Jurkat, Clone E6-1 (cell line): ENCODE results near the gene RUSC2.
"Not testable (repeated sequence)": the region's sequence is repeated elsewhere in the genome, so short reads cannot be mapped to it uniquely, and the experiment has no call there.

Experiments
- DNase-seq: peaks from one replicate; pipeline ENCODE4 v3.0.0-alpha.2; 2011; ENCODE audit warnings: low read depth, low spot score
- H3K4me3 ChIP-seq: 2 replicates; pipeline ENCODE4 v1.5.1; 2011; ENCODE audit warnings: mild to moderate bottlenecking, low read length, control low read depth, moderate library complexity

The RUSC2 gene

DNA sequence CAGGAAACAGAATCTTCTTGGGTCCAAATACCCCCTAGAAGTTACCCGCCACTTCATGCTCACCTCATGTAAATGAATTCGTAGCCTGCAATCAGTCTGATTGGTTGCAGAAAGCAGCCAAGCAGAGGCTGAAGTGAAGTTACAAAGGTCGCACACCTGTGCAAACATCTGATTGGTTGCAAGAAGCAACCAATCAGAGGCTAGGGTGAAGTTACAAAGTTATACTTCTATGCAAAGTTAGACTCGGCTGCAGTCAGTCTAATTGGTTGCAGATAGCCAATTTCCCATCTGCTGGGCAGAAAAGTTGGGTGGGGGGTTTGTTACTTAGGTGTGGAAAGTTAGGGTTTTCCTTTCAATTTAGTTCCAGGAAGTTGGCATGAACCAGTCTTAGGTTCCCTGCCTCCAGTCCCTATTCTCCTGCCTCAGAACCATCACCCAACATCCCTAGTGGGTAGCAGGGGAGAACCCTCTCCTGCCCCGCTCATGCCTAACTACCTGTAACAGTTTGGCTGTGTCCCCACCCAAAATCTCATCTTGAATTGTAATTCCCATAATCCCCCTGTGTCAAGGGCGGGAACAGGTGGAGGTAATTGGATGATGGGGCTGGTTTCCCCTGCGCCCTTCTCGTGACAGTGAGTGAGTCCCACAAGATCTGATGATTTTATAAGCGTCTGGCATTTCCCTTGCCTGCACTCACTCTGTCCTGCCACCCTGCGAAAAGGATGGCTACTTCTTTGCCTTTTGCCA is 1.2 kb upstream of the RUSC2 start:
- peak overlapping the region; percentile 49 for H3K4me3 ChIP-seq
- DNase-seq, result no peak

DNA sequence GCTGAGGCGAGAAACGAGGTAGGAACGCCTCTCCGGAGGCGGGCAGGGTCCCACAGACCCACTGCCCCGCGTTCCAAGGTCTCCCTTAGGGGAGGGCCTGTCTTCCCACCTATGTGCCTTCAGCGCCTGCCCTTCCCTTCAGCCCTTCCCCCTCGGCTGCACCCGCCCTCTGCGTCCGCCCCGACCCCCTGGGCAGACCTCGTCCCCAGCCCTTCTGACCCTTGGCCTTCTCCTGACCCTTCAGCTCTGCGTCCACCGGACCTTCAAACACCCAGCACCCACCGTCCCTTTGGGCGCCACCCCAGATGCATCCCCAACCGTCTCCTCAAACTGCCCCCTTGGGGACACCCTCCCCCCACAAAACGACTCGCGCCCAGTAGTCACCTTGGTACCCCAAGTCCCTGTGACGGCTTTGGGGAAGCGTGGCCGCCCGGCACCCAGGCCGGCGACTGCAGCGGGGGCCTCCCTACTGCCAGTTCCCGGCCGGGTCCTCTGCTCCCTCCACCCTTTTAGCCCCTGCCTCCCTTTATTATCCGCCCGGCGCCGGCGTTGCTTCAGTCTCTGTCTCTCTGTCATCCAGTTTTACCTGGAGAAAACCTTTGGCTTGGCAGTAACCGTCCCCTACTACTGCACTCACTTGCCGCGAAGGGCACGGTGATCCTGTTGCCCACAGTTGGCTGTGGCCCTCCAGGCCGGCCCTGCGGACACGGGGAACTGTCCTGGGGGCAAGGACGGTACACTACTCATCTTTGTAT is 421 bp downstream of the RUSC2 start:
- no peak for DNase-seq
- peak overlapping the region; percentile 49 for H3K4me3 ChIP-seq

DNA sequence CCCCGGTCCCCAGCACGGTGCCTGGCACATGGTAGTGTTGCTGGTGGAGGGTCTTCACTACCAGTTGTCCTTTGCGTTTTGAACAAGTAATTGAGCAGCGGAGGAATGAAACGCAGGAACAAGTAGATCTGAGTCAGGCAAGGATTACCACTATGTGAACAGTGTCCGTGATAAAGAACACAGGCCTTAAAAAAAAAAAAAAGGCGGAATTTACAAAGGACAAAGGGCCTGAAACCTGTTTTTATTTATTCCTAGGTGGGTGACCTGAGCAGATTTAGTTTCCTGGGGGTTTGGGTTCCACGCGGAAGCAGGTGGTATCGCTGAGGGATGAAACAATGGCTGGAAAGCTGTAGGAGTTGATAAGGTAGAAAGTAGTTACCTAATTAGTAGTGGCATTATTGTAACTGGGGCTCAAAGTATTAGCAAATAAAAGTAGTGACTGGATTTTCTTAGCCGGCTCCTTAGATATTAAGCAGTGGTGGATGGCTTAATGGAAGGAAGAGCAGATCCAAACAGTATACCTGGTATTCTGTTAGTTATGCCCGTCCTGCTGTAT is 1.1 kb downstream of the RUSC2 start:
- H3K4me3 ChIP-seq, result no peak overlapping the region
- no peak for DNase-seq

DNA sequence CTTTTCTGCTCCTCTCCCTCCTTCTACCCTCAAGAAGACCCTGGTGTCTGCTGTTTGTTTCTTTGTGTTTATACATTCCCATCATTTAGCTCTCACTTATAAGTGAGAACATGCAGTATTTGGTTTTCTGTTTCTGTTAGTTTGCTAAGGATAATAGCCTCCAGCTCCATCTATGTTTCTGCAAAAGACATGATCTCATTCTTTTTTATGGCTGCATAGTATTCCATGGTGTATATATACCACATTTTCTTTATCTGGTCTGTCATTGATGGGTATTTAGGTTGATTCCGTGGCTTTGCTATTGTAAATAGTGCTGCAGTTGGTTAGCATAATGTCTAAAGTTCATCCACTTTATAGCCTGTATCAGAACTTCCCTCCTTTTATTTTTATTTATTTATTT is 3.2 kb downstream of the RUSC2 start:
- not testable (repeated sequence) for H3K4me3 ChIP-seq, DNase-seq

DNA sequence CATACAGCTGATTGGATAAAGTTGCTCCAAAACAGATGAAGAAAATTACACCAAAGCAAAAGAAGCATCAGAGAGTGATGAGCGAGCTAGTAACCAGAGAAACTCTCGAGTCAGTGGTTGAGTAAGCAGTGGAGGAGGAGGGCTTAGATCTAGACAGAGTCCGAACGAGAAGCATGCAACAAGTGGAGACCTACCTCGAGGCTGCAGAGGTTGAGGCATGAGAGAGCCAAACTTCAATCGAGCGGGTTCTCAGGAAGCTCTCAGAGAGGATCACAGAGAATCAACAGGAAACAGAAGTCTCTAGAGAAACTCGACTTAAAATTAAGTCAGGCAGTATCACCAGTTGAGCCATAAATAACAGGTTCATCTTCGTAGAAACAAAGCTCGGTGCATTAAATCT is 6.1 kb downstream of the RUSC2 start:
- H3K4me3 ChIP-seq, result no peak overlapping the region
- DNase-seq, result peak; percentile 58

DNA sequence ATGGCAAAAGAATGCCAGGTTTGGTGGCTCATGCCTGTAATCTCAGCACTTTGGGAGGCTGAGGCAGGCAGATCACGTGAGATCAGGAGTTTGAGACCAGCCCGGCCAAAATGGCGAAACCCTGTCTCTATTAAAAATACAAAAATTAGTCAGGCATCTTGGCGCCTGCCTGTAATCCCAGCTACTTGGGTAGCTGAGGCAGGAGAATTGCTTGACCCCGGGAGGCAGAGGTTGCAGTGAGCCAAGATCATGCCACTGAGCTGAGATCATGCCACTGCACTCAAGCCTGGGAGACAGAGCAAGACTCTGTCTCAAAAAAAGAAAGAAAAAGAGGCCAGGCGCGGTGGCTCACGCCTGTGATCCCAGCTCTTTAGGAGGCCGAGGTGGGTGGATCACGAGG is 8.3 kb downstream of the RUSC2 start:
- H3K4me3 ChIP-seq, DNase-seq: not testable (repeated sequence)

DNA sequence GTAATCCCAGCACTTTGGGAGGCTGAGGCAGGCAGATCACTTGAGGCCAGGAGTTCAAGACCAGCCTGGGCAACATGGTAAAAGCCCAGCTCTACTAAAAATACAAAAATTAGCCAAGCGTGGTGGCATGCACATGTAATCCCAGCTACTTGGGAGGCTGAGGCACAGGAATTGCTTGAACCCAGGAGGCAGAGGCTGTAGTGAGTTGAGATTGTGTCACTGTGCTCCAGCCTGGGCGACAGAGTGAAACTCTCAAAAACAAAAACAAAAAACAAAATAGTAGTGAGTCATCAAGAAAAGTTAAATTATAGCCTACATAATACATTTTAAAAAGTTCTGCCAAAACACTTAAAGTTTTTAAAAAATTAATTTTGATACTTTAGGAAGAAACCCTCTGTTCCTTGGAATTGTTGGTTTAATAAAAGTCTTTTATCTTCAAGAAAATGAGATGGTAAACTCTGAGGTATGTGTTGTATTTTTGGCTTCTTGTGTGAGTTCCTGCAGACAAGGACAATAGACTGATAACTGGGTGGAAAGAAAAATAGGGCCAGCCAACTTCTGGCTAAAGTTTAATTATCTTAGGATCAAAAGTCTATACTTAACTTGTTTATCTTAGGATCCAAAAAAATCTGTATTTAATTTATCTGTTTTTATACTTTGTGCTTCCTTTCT is 9.3 kb downstream of the RUSC2 start:
- no peak for DNase-seq
- no peak overlapping the region for H3K4me3 ChIP-seq

DNA sequence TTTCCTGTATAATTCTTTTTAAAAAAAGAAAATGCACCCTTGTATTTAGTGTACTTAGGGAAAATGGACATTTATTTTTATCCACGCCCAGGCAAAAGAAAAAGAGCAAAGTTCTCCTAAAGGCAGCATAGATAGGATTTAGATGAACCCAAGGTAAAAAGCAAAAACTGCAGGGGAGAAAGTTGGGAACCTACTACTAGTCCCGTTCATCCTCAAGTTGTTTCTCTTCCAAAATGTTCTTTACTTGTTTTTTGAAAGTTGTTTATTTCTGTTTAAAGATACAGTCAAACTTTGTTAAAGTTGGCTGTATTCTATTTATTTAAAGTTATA is 9.8 kb downstream of the RUSC2 start:
- no peak for DNase-seq
- H3K4me3 ChIP-seq, result no peak overlapping the region

DNA sequence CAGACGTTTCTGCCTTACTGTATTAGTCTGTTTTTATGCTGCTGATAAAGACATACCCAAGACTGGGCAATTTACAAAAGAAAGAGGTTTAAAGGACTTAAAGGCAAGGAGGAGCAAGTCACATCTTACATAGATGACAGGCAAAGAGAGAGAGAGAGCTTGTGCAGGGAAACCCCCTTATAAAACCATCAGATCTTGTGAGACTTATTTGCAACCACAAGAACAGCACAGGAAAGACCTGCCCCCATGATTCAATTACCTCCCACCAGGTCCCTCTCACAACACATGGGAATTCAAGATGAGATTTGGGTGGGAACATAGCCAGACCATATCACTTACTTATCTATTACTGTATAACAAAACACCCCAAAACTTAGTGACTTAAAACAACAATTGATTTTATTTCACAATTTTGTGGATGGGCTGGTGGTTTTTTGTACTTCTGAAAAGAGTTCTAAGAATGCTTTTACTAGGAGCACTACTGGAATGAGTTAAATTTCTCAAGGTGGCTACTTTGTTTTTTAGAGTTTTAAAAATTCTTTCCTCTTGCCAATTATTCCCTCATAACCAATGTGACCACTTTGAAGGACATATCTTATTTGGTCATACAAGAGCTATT is 10.3 kb downstream of the RUSC2 start:
- no peak overlapping the region for H3K4me3 ChIP-seq
- DNase-seq, result no peak

DNA sequence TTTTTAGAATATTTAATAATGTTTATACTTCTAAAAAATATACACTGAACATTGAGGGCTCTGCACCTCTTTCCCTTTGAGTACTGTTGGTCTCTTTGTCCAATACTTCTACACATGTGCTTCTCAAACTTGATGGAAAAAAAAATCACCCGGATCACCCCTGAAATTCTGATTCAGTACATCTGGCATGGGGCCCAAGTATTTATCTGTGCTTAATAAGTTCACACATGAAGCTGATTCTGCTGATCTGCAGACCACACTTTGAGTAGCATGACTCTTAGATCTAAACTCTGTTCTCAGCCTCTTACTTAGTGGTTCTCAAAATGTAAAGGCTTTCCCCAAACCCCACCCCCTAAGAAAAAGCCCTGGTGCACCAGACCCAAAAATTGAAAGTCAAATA is 12.0 kb downstream of the RUSC2 start:
- H3K4me3 ChIP-seq, result no peak overlapping the region
- DNase-seq, result no peak

DNA sequence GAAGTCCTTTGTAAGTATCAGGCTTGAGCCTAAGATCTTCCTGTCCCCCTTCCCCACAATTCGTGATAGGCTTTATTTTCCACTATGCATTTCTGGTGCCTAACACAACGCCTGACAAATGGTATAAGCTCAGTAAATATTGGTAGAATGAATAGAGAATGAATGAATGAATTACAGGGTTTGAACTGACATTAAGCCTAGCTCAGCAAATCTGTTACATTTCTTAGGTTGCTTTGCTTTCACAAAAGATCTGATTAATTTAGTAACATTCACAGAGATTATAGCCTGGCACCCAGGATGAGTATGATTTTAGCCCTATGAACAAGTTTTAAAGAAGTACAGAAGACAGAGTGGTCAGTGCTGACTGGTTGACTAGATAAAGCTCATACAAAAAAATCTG is 16.4 kb downstream of the RUSC2 start:
- H3K4me3 ChIP-seq, result no peak overlapping the region
- no peak for DNase-seq

DNA sequence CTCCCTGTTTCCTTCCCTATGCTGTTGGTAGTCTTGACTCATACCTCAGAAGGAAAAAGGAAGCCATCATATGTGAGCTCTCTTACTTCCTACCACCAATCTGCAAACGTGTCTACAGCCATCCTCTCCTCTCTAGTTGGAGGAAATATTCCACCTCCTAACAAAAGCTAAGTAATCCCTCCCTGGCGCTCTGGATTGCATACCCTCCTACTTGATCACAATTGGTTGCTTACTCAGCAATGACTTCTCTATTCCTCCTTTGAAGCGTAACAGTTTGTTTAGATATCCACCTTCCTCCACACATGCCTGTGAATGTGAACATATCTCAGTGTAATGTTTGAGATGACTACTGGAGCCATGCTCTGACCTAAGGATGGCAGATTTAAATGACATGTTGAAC is 18.2 kb downstream of the RUSC2 start:
- no peak for DNase-seq
- no peak overlapping the region for H3K4me3 ChIP-seq

DNA sequence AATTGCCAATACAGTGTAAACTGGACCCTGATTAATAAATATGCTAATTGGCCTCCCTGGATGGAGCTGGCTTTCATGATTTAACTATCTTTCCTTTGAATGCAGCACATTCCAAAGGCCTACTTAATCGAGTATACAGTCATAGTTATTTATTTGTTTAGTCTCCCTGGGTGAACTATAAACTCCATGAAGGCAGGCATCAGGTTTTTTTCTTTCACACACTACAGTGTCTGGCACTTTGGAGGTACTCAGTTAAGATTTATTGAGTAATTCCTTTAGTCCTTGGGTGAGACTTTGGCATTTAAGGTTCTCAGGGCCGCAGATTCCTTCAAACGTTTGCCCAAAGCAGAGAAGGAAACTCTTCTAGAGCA is 20.5 kb downstream of the RUSC2 start:
- no peak overlapping the region for H3K4me3 ChIP-seq
- DNase-seq, result no peak

DNA sequence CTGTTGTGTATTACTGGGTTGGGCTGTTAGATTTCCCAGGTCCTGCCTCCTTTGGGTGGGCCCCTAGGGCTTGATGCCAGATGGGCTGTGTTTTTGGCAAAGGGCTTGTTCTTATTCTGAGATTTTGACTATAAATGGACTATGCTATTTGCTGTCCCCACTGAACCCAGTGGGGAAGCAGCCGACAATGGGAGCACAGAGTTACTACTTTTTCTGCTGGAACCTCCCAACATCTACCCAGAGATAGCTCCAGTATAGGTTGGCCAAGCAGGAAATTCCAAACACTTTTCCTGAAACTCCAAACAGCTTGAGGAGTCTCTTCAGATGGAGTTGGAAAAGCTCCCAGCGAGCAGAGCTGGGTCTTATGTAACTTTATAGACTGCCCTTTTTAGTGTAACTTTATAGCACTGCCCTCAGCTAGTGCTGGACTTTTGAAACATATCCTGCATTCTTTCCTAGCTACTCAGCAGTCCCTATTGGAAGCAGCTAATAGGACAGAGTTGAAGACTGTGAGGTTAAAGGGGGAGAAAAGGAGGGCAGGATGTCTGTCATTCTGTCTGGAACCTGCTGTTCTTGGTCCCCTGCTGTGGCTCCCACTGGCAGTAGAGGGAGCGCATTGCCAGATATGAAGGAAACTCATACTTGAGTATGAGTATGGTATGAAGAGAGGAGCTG is 21.0 kb downstream of the RUSC2 start:
- DNase-seq, result no peak
- H3K4me3 ChIP-seq, result no peak overlapping the region

DNA sequence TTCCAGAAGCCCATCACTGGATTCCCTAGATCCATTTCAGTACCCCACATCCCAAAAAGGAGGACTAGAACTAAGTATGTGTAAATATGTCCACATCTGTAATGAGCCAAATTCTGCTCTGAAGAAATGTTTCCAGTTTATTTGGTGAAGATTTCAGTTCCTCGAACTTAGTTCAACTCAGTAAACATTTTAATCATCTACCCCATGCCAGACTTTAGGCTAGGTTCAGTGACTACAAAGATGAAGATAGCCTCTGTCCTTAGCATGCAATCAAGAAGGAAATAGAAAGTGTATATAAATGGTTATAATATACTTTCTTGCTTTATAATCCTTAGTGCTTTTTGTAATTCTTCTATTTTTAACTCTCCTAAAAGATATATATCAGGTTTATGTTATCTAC is 21.5 kb downstream of the RUSC2 start:
- no peak overlapping the region for H3K4me3 ChIP-seq
- DNase-seq, result no peak

DNA sequence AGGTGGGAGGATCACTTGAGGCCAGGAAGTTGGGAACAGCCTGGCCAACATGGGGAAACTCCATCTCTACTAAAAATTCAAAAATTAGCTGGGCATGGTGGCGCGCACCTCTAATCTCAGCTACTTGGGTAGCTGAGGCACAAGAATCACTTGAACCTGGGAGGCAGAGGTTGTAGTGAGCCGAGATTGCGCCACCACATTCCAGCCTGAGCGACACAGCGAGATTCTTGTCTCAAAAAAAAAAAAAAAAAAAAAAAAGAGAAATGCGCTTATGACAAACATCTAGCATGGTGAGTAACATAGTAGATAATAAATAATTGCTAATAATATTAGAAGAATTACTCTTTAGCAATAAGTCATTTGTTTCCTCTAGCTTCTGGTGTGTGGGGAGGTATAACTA is 25.9 kb downstream of the RUSC2 start:
- no peak for DNase-seq

DNA sequence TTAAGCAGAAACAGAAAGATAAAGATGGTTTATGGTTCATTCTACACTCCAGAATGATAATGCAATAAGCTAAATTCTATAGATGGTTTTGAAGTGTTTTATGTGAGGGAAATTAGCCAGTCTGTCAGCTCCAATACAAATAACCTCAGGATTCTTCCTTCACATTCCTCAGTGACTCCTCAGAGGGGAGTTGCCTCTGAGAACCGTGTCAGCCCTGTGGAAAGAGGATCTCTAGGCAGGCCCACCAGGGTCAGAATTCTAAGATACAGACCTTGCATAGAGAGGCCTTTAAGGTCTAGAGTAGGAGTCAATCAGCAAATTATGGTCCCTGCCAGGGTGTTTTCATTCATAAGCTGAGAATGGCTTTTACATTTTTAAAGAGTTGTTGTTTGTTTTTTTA is 26.6 kb downstream of the RUSC2 start:
- DNase-seq, result no peak
- H3K4me3 ChIP-seq, result no peak overlapping the region

More for the DNA sequence above, 25.9 kb downstream of the RUSC2 start:
- H3K4me3 ChIP-seq, result no peak overlapping the region

DNA sequence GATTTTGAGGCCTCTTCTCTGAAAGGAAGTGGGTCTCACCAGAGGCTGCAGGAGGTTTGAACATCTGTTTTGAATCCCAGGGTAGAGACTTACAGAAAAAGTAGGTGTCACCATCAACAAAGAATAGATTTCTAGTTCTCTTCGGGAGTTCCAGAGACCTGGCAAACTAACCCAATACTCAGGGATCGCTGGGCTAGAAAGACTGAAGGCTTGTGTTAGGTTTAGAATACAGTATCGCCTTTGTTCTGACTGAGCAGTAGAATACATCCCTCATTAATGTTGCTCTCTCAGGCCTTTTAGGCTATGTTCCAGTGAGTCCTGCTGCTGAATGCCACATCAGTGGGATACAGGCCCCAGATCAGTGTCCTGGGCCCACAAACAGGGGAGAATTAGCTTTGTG is 27.2 kb downstream of the RUSC2 start:
- no peak overlapping the region for H3K4me3 ChIP-seq
- peak; percentile 17 for DNase-seq

DNA sequence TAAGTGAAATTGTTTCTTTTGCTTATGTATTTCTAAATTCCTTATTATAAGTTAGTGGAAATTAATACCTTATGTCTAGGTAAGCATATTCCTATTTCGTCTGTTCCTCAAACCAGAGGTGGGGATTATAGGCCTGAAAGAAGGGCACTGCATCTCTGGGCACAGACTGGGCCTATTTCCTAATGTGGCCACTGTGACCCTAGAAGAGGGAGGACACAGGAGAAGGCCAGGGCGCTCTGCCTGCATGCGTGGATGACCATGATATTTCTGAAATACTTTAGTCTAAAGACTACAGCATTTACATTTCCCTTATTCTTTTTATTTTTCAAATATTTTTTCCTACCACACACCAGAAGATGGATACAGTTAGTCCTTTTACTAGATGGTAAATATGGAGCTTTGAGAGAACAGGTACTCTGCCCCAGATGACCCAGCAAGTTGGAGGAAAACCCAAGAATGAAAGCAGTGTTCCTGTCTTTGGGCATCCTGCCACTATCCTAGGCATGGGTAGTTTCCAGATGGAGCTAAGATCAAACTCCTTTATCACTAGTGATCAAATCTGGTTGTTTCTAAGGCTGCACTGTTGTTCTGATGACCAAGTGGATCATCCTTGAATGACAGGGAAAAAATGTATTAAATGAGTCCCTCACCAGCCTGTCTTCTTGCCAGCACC is 27.8 kb downstream of the RUSC2 start:
- H3K4me3 ChIP-seq, result no peak overlapping the region
- no peak for DNase-seq
